Ammon's horn (tissue), 1 donor: ENCODE results near the gene NKAIN1.
A peak's percentile ranks its signal among the peaks of the same experiment; 100 is the strongest.
"Not testable (repeated sequence)": the region's sequence is repeated elsewhere in the genome, so short reads cannot be mapped to it uniquely, and the experiment has no call there.

ENCODE experiments used
- DNase-seq: peaks from one replicate; pipeline ENCODE4 v3.0.0-alpha.2; 2016; ENCODE audit warnings: low spot score

The NKAIN1 gene

GRCh38 chr1:31152181-31152795 lies 87.4 kb downstream of the NKAIN1 start:
- peak; percentile 11 for DNase-seq

- DNase-seq = no peak
Observed at GRCh38 chr1:31151402-31151801, 88.3 kb downstream of the NKAIN1 start.

GRCh38 chr1:31148409-31148808 lies 91.3 kb downstream of the NKAIN1 start:
- DNase-seq = no peak

GRCh38 chr1:31145648-31146047 lies 94.0 kb downstream of the NKAIN1 start:
- DNase-seq = no peak

GRCh38 chr1:31144442-31144841 lies 95.2 kb downstream of the NKAIN1 start:
- DNase-seq = no peak

- no peak for DNase-seq
Observed at GRCh38 chr1:31143455-31143854, 96.2 kb downstream of the NKAIN1 start.

GRCh38 chr1:31142406-31142805 lies 97.3 kb downstream of the NKAIN1 start:
- no peak for DNase-seq

GRCh38 chr1:31140299-31140698 lies 99.4 kb downstream of the NKAIN1 start:
- DNase-seq = no peak

GRCh38 chr1:31138797-31139521 lies 100.7 kb downstream of the NKAIN1 start:
- not testable (repeated sequence) for DNase-seq

GRCh38 chr1:31137873-31138272 lies 101.8 kb downstream of the NKAIN1 start:
- not testable (repeated sequence) for DNase-seq

GRCh38 chr1:31135973-31136600 lies 103.6 kb downstream of the NKAIN1 start:
- no peak for DNase-seq

GRCh38 chr1:31133368-31133767 lies 106.3 kb downstream of the NKAIN1 start:
- no peak for DNase-seq
